Heart left ventricle (tissue), 16 donors: Measurements from ENCODE around the gene STH. TPM values are rescaled to one million over a fixed set of nuclear protein-coding genes. Genes with fewer than 3 reads are reported as not detected.

ENCODE experiments used
- ATAC-seq, 4 donors: fragments of 200-7000 bp; cut with Tn5 transposase; one replicate each; pipeline ENCODE4 v1.9.1; 2020 to 2022; ENCODE audit warnings: moderate library complexity in 4 of 4, mild to moderate bottlenecking in 3 of 4, moderate number of reproducible peaks in 1 of 4
- DNase-seq, 5 donors: peaks; one replicate each; pipeline ENCODE4 v3.0.0-alpha.2; 2020
- H3K27ac ChIP-seq, 12 donors: fragments of 200-600 bp; sonication (generic) in 4 of 12; one replicate each; pipeline versions ENCODE4 v1.5.0 to v1.8.0; 2016 to 2022; ENCODE audit warnings: mild to moderate bottlenecking in 2 of 12
- H3K27me3 ChIP-seq, 9 donors: fragments of 200-600 bp; sonication (generic) in 2 of 9; one replicate each; pipeline versions ENCODE4 v1.5.1 to v1.8.0; 2016 to 2022; ENCODE audit warnings: mild to moderate bottlenecking in 3 of 9
- H3K36me3 ChIP-seq, 9 donors: fragments of 200-600 bp; sonication (generic) in 2 of 9; one replicate each; pipeline versions ENCODE4 v1.5.0 to v1.8.0; 2018 to 2022; ENCODE audit warnings: mild to moderate bottlenecking in 2 of 9
- H3K4me1 ChIP-seq, 12 donors: fragments of 200-600 bp; sonication (generic) in 4 of 12; one replicate each; pipeline versions ENCODE4 v1.5.0 to v1.8.0; 2016 to 2022; ENCODE audit warnings: mild to moderate bottlenecking in 3 of 12
- H3K4me3 ChIP-seq, 12 donors: fragments of 200-600 bp; sonication (generic) in 4 of 12; one replicate each; pipeline versions ENCODE4 v1.5.0 to v1.8.0; 2017 to 2022; ENCODE audit warnings: mild to moderate bottlenecking in 9 of 12, moderate library complexity in 4 of 12
- H3K9me3 ChIP-seq, 12 donors: fragments of 200-600 bp; sonication (generic) in 4 of 12; one replicate each; pipeline versions ENCODE4 v1.5.0 to v1.8.0; 2016 to 2022; ENCODE audit warnings: mild to moderate bottlenecking in 1 of 12
- CTCF ChIP-seq, 12 donors: fragments of 200-600 bp; sonication (generic) in 4 of 12; IDR thresholded peaks; one replicate each; pipeline versions ENCODE4 v1.5.0 to v1.8.0; 2018 to 2022; ENCODE audit warnings: antibody characterized with exemption in 12 of 12, mild to moderate bottlenecking in 5 of 12
- POLR2A ChIP-seq, 2 donors: fragments of 450-650 bp; IDR thresholded peaks; one replicate each; pipeline ENCODE4 v1.6.1; 2017; ENCODE audit warnings: antibody characterized with exemption in 2 of 2, mild to moderate bottlenecking in 2 of 2, moderate library complexity in 2 of 2
- WGBS, 4 donors: extraction: QIAGEN DNeasy Blood & Tissue Kit in 2 of 4; methylation state at CpG; one replicate each; pipeline versions ENCODE4 v1.1.5 to v1.1.7; 2013 to 2018; 5-methylcytosine and 5-hydroxymethylcytosine counted together
- intact Hi-C, 10 donors: fragments of 100-400 bp; cut with DNase I; formaldehyde crosslinking; loops; one replicate each; pipeline versions ENCODE4 v1.11.1 to v1.14.2; 2022
- polyA plus RNA-seq, 2 donors: library from polyadenylated mRNA; stranded (reverse); fragments of 200-250 nt; gene quantifications; one replicate each; pipeline ENCODE4 v1.2.3, GENCODE V29; 2013
- total RNA-seq, 9 donors: library from RNA; depleted of rRNA in 2 of 9; stranded (reverse); fragments of >200 nt in 2 of 9; fragmentation: NEBNext Ultra II Directional in 3 of 9; extraction: Animal tissue kit (Norgen Biotek cat#: 25700) in 3 of 9; gene quantifications; one replicate each; pipeline versions ENCODE4 v1.1.0 to v1.2.4, GENCODE V29; 2016 to 2023
- donor health status: ischemic (EF 13 %, LVEDD 7.1; RV severe dilation, severe dysfunction).
- donor health status: healthy with polysubstance abuse.
- donor health status: DM: no; HTN: yes; CAD: no.
- donor health status: DM: no; HTN: no; CAD: no.
- donor health status: ischemic (EF 25% LVEDD 6.9; RV normal size, moderate dysfunction).
- donor health status: ischemic (EF 25% LVEDD 5.7; RV mildly dilated, moderate dysfunction).
- donor health status: healthy.
- donor health status: DM: yes; HTN: yes; CAD: no.
- donor health status: ischemic (EF 35%, LVEDD 5.7; RV mildly dilated, moderate dysfunction).
- donor health status: nonischemic (EF 11% LVEDD 7.7; RV severe dilation, severe dysfunction).
- donor health status: DM: yes; HTN: yes; CAD: no.
- donor health status: PGD.
- donor health status: ischemic (EF 29% LVEDD 5.4; RV normal size, mild dysfunction).
- donor health status: nonischemic (EF 23%, LVEDD 6.1; RV moderate dilation, normal function).

The STH gene
- total and polyA plus RNA-seq, 11 donors, result 0.56 to 1.6 TPM; not detected in 9

- no peak overlapping the region for H3K4me3 ChIP-seq
- no peaks in the 10 kb centered on the region for H3K27me3 ChIP-seq
- H3K27ac ChIP-seq, result no peak overlapping the region
- H3K9me3 ChIP-seq, result no peaks in the 10 kb centered on the region
- no peaks in the 10 kb centered on the region for H3K4me1 ChIP-seq
- no peaks in the 10 kb centered on the region for H3K36me3 ChIP-seq
- intact Hi-C loops, result no loop called here
- ATAC-seq (no peak), DNase-seq (peak in 1 of 5 donors; percentile 51)
- 80 to 88% (median 85%) methylated on average over 11 to 14 of the region's 14 CpGs for WGBS, 4 donors
- no peak for TF ChIP-seq POLR2A (IDR thresholded peaks at IDR 0.05)
- no peak for TF ChIP-seq CTCF (IDR thresholded peaks at IDR 0.05)
Measured at GRCh38 chr17:45995627-45996270, 3.3 kb upstream of the STH start.

- H3K4me1 ChIP-seq, result no peaks in the 10 kb centered on the region
- ATAC-seq (no peak), DNase-seq (peak in 1 of 5 donors; percentile 53)
- 84 to 88% (median 84%) methylated on average over 31 of the region's 31 CpGs for WGBS, 4 donors
- H3K9me3 ChIP-seq, result no peaks in the 10 kb centered on the region
- no peaks in the 10 kb centered on the region for H3K36me3 ChIP-seq
- intact Hi-C loops, result no loop called here
- no peak overlapping the region for H3K4me3 ChIP-seq
- no peak overlapping the region for H3K27ac ChIP-seq
- H3K27me3 ChIP-seq, result no peaks in the 10 kb centered on the region
- TF ChIP-seq CTCF (IDR thresholded peaks at IDR 0.05) (no peak), POLR2A (IDR thresholded peaks at IDR 0.05) (no peak)
Measured at GRCh38 chr17:45996282-45996937, 2.6 kb upstream of the STH start.

GRCh38 chr17:45997166-45997565, 1.9 kb upstream of the STH start:
- no peaks in the 10 kb centered on the region for H3K36me3 ChIP-seq
- ATAC-seq, result no peak
- no peak overlapping the region for H3K4me3 ChIP-seq
- TF ChIP-seq POLR2A (IDR thresholded peaks at IDR 0.05), result no peak
- no peak for TF ChIP-seq CTCF (IDR thresholded peaks at IDR 0.05)
- DNase-seq, result no peak
- H3K4me1 ChIP-seq, result no peaks in the 10 kb centered on the region
- no peak overlapping the region for H3K27ac ChIP-seq
- WGBS, 4 donors, result 87 to 94% (median 92%) methylated on average over 13 of the region's 13 CpGs
- intact Hi-C loops, result no loop called here
- H3K27me3 ChIP-seq, result no peaks in the 10 kb centered on the region
- H3K9me3 ChIP-seq, result no peaks in the 10 kb centered on the region

GRCh38 chr17:45997624-45998023, 1.4 kb upstream of the STH start:
- intact Hi-C loops, result no loop called here
- no peaks in the 10 kb centered on the region for H3K36me3 ChIP-seq
- no peaks in the 10 kb centered on the region for H3K27me3 ChIP-seq
- no peak overlapping the region for H3K4me3 ChIP-seq
- no peak overlapping the region for H3K27ac ChIP-seq
- H3K4me1 ChIP-seq, result peaks cover 0 to under 1% (median 0%) of the 10 kb centered on the region in 12 donors
- ATAC-seq (no peak), DNase-seq (no peak)
- 89 to 92% (median 90%) methylated on average over 9 of the region's 9 CpGs for WGBS, 4 donors
- H3K9me3 ChIP-seq, result no peaks in the 10 kb centered on the region
- TF ChIP-seq POLR2A (IDR thresholded peaks at IDR 0.05) (no peak), CTCF (IDR thresholded peaks at IDR 0.05) (no peak)
